GM18517 (cell line): Measurements from ENCODE around the gene CRYZL1.
"Not testable (repeated sequence)": the region's sequence is repeated elsewhere in the genome, so short reads cannot be mapped to it uniquely, and the experiment has no call there.

ENCODE experiments used
- ATAC-seq: cut with Tn5 transposase; IDR thresholded peaks from one replicate; pipeline ENCODE4 v1.9.1; 2021; ENCODE audit warnings: mild to moderate bottlenecking, moderate library complexity; ENCODE audit not compliant: unreplicated experiment

CRYZL1 gene

GRCh38 chr21:33640697-33641351 is 717 bp downstream of the CRYZL1 start:
- no peak for ATAC-seq

- no peak for ATAC-seq
Measured at GRCh38 chr21:33634254-33634653, 7.3 kb downstream of the CRYZL1 start.

GRCh38 chr21:33626151-33626550 is 15.4 kb downstream of the CRYZL1 start:
- not testable (repeated sequence) for ATAC-seq

- no peak for ATAC-seq
Measured at GRCh38 chr21:33622253-33622652, 19.3 kb downstream of the CRYZL1 start.

GRCh38 chr21:33619726-33620125 is 21.8 kb downstream of the CRYZL1 start:
- ATAC-seq = no peak

GRCh38 chr21:33618407-33618806 is 23.1 kb downstream of the CRYZL1 start:
- no peak for ATAC-seq

- ATAC-seq = not testable (repeated sequence)
Measured at GRCh38 chr21:33617565-33617964, 24.0 kb downstream of the CRYZL1 start.

GRCh38 chr21:33611006-33611744 is 30.4 kb downstream of the CRYZL1 start:
- no peak for ATAC-seq

GRCh38 chr21:33608559-33608958 is 33.0 kb downstream of the CRYZL1 start:
- no peak for ATAC-seq

GRCh38 chr21:33598051-33598450 is 43.5 kb downstream of the CRYZL1 start:
- ATAC-seq = no peak

- ATAC-seq = peak; percentile 83
Measured at GRCh38 chr21:33588485-33589335, 52.8 kb downstream of the CRYZL1 start, which contains the start of gene DONSON. Gene DONSON (minus strand): TSS chr21:33588684. CDS start chr21:33588641, 43 bp downstream.

- peak; percentile 57 for ATAC-seq
Measured at GRCh38 chr21:33587792-33588484, 53.6 kb downstream of the CRYZL1 start.

- no peak for ATAC-seq
Measured at GRCh38 chr21:33586927-33587326, 54.6 kb downstream of the CRYZL1 start.

- no peak for ATAC-seq
Measured at GRCh38 chr21:33584455-33584854, 57.1 kb downstream of the CRYZL1 start.

- ATAC-seq = no peak
Measured at GRCh38 chr21:33578959-33579542, 62.5 kb downstream of the CRYZL1 start.

- ATAC-seq = no peak
Measured at GRCh38 chr21:33578214-33578613, 63.3 kb downstream of the CRYZL1 start.

GRCh38 chr21:33576741-33577141 is 64.8 kb downstream of the CRYZL1 start:
- ATAC-seq = not testable (repeated sequence)

GRCh38 chr21:33572350-33572749 is 69.2 kb downstream of the CRYZL1 start:
- no peak for ATAC-seq

GRCh38 chr21:33569991-33570390 is 71.5 kb downstream of the CRYZL1 start:
- ATAC-seq = no peak

- ATAC-seq = no peak
Measured at GRCh38 chr21:33568448-33568847, 73.1 kb downstream of the CRYZL1 start.
